ENCODE results near the gene SIDT2.

SIDT2 gene

DNA sequence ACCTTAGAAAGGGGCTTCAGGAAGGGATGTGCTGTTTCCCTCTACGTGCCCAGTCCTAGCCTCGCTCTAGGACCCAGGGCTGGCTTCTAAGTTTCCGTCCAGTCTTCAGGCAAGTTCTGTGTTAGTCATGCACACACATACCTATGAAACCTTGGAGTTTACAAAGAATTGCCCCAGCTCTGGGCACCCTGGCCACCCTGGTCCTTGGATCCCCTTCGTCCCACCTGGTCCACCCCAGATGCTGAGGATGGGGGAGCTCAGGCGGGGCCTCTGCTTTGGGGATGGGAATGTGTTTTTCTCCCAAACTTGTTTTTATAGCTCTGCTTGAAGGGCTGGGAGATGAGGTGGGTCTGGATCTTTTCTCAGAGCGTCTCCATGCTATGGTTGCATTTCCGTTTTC is 18.5 kb downstream of the SIDT2 start:
- POLR2A ChIA-PET = no interaction called here
- CTCF ChIA-PET = interaction anchor here (1.1 to 2.6 kb wide), 3 partner anchors 14 to 29 kb away, joined by 3 to 9 read pairs (median 3); no protein-coding TSS in a partner anchor

DNA sequence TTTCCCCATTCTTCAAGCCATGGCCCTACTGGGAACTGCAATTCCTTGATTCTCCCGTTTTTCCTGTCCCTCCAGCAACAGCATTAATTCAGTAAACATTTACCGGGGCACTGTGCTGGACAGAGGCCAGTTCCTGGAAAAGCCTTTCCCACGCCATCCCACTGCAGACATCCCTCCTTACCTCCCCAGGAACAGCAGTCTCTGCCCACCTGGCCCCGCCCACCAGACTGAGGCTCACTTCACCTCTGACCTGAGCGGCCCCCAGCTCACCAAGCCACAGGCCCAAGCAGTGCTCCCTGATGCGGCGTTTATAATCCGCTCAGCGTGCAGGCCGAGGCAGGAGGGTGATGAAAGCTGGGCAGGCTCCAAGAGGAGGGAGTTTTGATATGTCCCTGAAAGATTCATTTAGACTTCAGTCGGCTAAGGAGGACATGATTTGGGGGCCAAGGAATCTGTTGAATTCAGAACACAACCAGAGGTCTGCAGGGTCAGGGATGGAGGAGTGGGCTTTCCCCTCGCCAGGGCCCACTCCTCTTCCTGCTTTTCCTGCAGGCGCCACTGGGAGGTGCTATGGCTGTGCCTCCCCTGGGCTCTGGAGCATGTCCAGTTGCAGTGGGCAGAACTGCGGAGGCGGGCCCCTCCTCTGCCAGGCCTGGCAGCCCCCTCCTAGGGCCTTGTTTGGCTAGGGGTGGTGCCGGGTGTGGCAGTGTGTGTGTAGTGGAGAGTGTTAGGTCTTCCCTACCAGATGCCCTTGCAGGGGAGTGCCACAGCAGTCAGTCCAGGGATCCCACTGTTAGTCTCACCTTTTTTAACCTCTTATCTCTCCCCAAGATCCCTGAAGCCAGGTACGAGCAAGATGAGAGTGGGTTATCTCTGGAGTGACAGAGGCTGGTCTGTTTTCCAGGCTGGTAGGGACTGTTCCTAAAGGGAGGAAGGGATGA is 19.2 kb downstream of the SIDT2 start:
- ChIA-PET POLR2A (no interaction called here), CTCF (interaction anchor here (1.1 to 2.6 kb wide), 2 partner anchors 13 to 17 kb away, joined by 3 to 9 read pairs; no protein-coding TSS in a partner anchor)
- DNase-seq (ENCODE audit: extremely low spot score) = no peak
- TF ChIP-seq, protein P1, sequence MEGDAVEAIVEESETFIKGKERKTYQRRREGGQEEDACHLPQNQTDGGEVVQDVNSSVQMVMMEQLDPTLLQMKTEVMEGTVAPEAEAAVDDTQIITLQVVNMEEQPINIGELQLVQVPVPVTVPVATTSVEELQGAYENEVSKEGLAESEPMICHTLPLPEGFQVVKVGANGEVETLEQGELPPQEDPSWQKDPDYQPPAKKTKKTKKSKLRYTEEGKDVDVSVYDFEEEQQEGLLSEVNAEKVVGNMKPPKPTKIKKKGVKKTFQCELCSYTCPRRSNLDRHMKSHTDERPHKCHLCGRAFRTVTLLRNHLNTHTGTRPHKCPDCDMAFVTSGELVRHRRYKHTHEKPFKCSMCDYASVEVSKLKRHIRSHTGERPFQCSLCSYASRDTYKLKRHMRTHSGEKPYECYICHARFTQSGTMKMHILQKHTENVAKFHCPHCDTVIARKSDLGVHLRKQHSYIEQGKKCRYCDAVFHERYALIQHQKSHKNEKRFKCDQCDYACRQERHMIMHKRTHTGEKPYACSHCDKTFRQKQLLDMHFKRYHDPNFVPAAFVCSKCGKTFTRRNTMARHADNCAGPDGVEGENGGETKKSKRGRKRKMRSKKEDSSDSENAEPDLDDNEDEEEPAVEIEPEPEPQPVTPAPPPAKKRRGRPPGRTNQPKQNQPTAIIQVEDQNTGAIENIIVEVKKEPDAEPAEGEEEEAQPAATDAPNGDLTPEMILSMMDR (IDR thresholded peaks at IDR 0.05; ENCODE audit: control extremely low read depth, extremely low read depth, low read depth, missing control alignments) = peak; percentile 18

More for the DNA sequence above, 18.5 kb downstream of the SIDT2 start:
- TF ChIP-seq, protein P1 (IDR thresholded peaks at IDR 0.05; ENCODE audit: control extremely low read depth, extremely low read depth, low read depth, missing control alignments) = no peak
- no peak for DNase-seq (ENCODE audit: extremely low spot score)

DNA sequence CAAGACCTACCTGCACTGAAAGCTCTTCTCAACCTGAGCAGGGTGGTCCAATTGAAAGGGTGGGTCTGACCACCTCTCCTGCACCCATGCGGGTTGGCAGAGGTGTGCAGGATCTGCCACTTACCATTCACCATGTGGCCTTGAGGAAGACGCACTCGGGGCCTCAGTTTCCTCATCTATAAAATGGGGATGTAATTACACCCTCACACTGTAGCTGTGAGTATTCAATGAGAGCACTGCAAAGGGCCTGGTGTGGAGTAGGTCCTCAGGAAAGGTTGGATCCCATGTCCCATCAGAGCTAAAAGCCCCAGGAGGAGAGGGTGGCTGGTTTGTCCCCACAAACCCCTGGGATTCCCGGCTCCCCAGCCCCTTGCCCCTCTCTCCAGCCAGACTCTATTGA is 20.1 kb downstream of the SIDT2 start:
- ChIA-PET POLR2A (no interaction called here), CTCF (interaction anchor here (1.5 to 2.6 kb wide), 2 partner anchors 17 to 18 kb away, joined by 5 to 9 read pairs; no protein-coding TSS in a partner anchor)
- TF ChIP-seq, protein P1 (IDR thresholded peaks at IDR 0.05; ENCODE audit: control extremely low read depth, extremely low read depth, low read depth, missing control alignments) = no peak
- DNase-seq (ENCODE audit: extremely low spot score) = no peak

DNA sequence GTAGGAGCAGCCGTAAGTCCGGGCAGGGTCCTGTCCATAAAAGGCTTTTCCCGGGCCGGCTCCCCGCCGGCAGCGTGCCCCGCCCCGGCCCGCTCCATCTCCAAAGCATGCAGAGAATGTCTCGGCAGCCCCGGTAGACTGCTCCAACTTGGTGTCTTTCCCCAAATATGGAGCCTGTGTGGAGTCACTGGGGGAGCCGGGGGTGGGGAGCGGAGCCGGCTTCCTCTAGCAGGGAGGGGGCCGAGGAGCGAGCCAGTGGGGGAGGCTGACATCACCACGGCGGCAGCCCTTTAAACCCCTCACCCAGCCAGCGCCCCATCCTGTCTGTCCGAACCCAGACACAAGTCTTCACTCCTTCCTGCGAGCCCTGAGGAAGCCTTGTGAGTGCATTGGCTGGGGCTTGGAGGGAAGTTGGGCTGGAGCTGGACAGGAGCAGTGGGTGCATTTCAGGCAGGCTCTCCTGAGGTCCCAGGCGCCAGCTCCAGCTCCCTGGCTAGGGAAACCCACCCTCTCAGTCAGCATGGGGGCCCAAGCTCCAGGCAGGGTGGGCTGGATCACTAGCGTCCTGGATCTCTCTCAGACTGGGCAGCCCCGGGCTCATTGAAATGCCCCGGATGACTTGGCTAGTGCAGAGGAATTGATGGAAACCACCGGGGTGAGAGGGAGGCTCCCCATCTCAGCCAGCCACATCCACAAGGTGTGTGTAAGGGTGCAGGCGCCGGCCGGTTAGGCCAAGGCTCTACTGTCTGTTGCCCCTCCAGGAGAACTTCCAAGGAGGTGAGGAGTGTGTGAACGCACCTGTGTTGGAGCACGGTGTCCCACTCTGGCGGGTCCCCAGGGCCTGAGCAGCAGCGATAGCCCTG is 20.7 kb downstream of the SIDT2 start, which contains the start of gene TAGLN:
Gene TAGLN (plus strand): TSS at position 318 of the 863 bp plus-strand sequence. CDS start 3,644 bp downstream, outside the sequence.
- TF ChIP-seq, protein P1 (IDR thresholded peaks at IDR 0.05; ENCODE audit: control extremely low read depth, extremely low read depth, low read depth, missing control alignments) = no peak
- CTCF ChIA-PET = interaction anchor here (1.5 kb wide), 1 partner anchor 18 kb away, joined by 5 read pairs; no protein-coding TSS in a partner anchor
- POLR2A ChIA-PET = no interaction called here
- DNase-seq (ENCODE audit: extremely low spot score) = no peak

DNA sequence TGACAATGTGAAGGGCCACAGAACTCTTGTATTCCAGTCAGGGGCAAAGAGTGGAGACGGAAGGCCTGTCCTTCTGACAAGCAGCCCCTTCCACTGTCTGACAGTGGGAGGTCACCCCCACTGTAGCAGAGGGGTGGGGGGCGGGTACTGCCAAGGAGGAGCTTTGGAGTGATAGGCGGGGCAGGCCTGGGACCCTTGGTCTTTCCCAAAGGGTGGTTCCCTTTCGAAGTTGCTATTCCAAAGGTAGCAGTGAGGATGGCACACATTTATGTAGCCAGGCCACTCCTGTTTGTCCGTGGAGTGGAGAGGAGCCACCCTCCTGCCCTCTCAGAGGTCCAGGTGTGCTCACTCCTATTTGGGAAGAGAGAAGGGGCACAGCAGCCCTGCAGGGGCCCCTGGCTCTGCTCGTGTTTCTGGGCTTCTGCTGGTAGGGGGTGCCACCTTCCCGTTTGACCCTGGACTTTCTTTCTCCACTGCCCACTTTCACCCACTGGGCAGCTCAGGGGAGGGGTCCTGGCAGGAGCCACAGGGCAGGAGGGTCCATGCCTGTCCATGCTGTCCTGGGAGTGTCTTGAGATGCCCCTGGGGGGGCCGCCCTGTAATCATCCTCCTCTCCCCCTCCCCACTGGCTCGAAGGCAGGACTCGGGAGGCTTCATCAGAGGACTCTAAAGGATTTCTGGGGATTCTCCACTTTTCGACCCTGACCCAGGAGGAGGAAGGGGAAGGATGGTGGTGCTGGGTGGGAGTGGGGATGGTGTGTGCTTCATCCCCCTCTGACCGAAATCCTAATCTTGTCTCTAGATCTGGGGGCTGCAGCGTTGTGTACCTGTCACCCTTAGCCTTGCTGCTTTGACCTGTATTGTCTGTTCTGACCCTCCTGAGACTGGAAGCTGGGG is 21.6 kb downstream of the SIDT2 start:
- POLR2A ChIA-PET = no interaction called here
- CTCF ChIA-PET = interaction anchor here (0.9 to 1.6 kb wide), 3 partner anchors 18 to 28 kb away, joined by 3 to 5 read pairs (median 4); no protein-coding TSS in a partner anchor
- TF ChIP-seq, protein P1 (IDR thresholded peaks at IDR 0.05; ENCODE audit: control extremely low read depth, extremely low read depth, low read depth, missing control alignments) = no peak

More for the DNA sequence above, 21.6 kb downstream of the SIDT2 start:
- no peak for DNase-seq (ENCODE audit: extremely low spot score)
